ENCODE data around the gene NTS.

NTS gene

GRCh38 chr12:85923767-85924331, 49.8 kb downstream of the NTS start:
- no peak for DNase-seq (ENCODE audit: low spot score)

GRCh38 chr12:85927166-85927565, 53.1 kb downstream of the NTS start:
- DNase-seq (ENCODE audit: low spot score), result no peak

Measured in activated CD4-positive, alpha-beta T cell treated with anti-CD3 and anti-CD28 coated beads, Interleukin-2, Interleukin-4, amounts not matched to agents 100 ng/mL and 50 ng/mL, durations not matched to agents 16 hours and 8 hours (primary cell).